PC-3 (cell line): ENCODE measurements around the gene OR6Q1. TPM values are rescaled to one million over a fixed set of nuclear protein-coding genes. Genes with fewer than 3 reads are reported as not detected.

Experiments used
- ATAC-seq: fragments of 200-7000 bp; cut with Tn5 transposase; 2 replicates; pipeline ENCODE4 v1.9.1; 2020; ENCODE audit warnings: mild to moderate bottlenecking, moderate library complexity
- BruUV-seq: library from RNA; stranded (reverse); fragments of 400-500 nt; replicated peaks from 2 replicates; lab custom pipeline; 2021; lab: Mats Ljungman, UMichigan
- CTCF ChIA-PET: fragments of 300-600 bp; sonication (Branson Sonifier 250); formaldehyde crosslinking; loops from one replicate; lab custom pipeline; 2022; ENCODE audit warnings: antibody characterized with exemption; lab: Charles Lee
- POLR2A ChIA-PET: fragments of 300-600 bp; sonication (Branson Sonifier 250); formaldehyde crosslinking; loops from one replicate; lab custom pipeline; 2022; ENCODE audit warnings: antibody characterized with exemption; ENCODE audit not compliant: unreplicated experiment; lab: Charles Lee
- DNase-seq: peaks from one replicate; pipeline ENCODE4 v3.0.0-alpha.2; 2015
- H2AFZ ChIP-seq: fragments of 300-600 bp; sonication (generic); 2 replicates; pipeline ENCODE4 v1.6.0; 2016; ENCODE audit warnings: antibody characterized with exemption, low read length
- H3F3A ChIP-seq: fragments of 300-600 bp; sonication (generic); one replicate; pipeline ENCODE4 v1.6.0; 2017; ENCODE audit warnings: antibody characterized with exemption, low read length, control low read depth, mild to moderate bottlenecking; ENCODE audit not compliant: unreplicated experiment
- H3K27ac ChIP-seq: fragments of 300-600 bp; sonication (generic); 2 replicates; pipeline ENCODE4 v1.5.1; 2016; ENCODE audit warnings: mild to moderate bottlenecking, low read length
- H3K27me3 ChIP-seq: fragments of 300-600 bp; sonication (generic); 2 replicates; pipeline ENCODE4 v1.6.1; 2016; ENCODE audit warnings: low read length, mixed read lengths
- H3K36me3 ChIP-seq: fragments of 300-600 bp; sonication (generic); 2 replicates; pipeline ENCODE4 v1.6.1; 2016; ENCODE audit warnings: low read depth, mixed run types, low read length, mixed read lengths
- H3K4me1 ChIP-seq: fragments of 300-600 bp; sonication (generic); 2 replicates; pipeline ENCODE4 v1.5.1; 2016; ENCODE audit warnings: low read length; ENCODE audit not compliant: insufficient read depth
- H3K4me2 ChIP-seq: fragments of 300-600 bp; sonication (generic); 2 replicates; pipeline ENCODE4 v1.6.0; 2016; ENCODE audit warnings: low read length
- H3K4me3 ChIP-seq: fragments of 300-600 bp; sonication (generic); 2 replicates; pipeline ENCODE4 v1.5.1; 2016; ENCODE audit warnings: mild to moderate bottlenecking, low read length, mixed read lengths
- H3K79me2 ChIP-seq: fragments of 300-600 bp; sonication (generic); 2 replicates; pipeline ENCODE4 v1.6.1; 2017; ENCODE audit warnings: low read length, mixed read lengths
- H3K9ac ChIP-seq: fragments of 300-600 bp; sonication (generic); 2 replicates; pipeline ENCODE4 v1.6.0; 2016; ENCODE audit warnings: mild to moderate bottlenecking, low read length
- H3K9me2 ChIP-seq: fragments of 300-600 bp; sonication (generic); replicated peaks from 2 replicates; pipeline ENCODE4 v1.6.1; 2016; ENCODE audit warnings: mixed run types, low read length, mixed read lengths
- H3K9me3 ChIP-seq: fragments of 300-600 bp; sonication (generic); 2 replicates; pipeline ENCODE4 v1.6.1; 2016; ENCODE audit warnings: low read length, mixed read lengths
- H4K20me1 ChIP-seq: fragments of 300-600 bp; sonication (generic); 2 replicates; pipeline ENCODE4 v1.6.1; 2016; ENCODE audit warnings: low read length, mixed read lengths
- EZH2 ChIP-seq: fragments of 300-600 bp; sonication (generic); IDR thresholded peaks from one replicate; pipeline ENCODE4 v1.6.1; 2017; ENCODE audit warnings: antibody characterized with exemption, mild to moderate bottlenecking, low read length; ENCODE audit not compliant: unreplicated experiment
- EZH2phosphoT487 ChIP-seq: fragments of 300-600 bp; sonication (generic); IDR thresholded peaks from 2 replicates; pipeline ENCODE4 v1.6.1; 2018; ENCODE audit warnings: mild to moderate bottlenecking, antibody characterized with exemption, low read length, borderline replicate concordance
- intact Hi-C: fragments of 100-400 bp; cut with micrococcal nuclease; formaldehyde crosslinking; loops from 2 replicates; pipeline ENCODE4 v1.9.0; 2023
- total RNA-seq: library from RNA; depleted of rRNA; stranded (reverse); fragments of >200 nt; gene quantifications from 2 replicates; pipeline ENCODE4 v1.2.3, GENCODE V29; 2014
- TF ChIP-seq, protein P1 (sequence below): fragments of 300-600 bp; sonication (generic); conservative IDR thresholded peaks from 2 replicates; pipeline ENCODE4 v1.5.1; 2017; ENCODE audit warnings: antibody characterized with exemption, low read depth, mild to moderate bottlenecking, low read length

Gene OR6Q1
- total RNA-seq, 1 experiment from 2014 or later = not detected

- ATAC-seq = no peak
- no peak for DNase-seq
- BruUV-seq = no TSS peak
- no peak overlapping the region for H2AFZ ChIP-seq
- intact Hi-C loops = no loop called here
- H3K4me1 ChIP-seq = no peaks in the 10 kb centered on the region
- H3K9me3 ChIP-seq = no peaks in the 10 kb centered on the region
- H3K9me2 ChIP-seq = no peaks in the 10 kb centered on the region
- H3K79me2 ChIP-seq = no peaks in the 10 kb centered on the region
- no peaks in the 10 kb centered on the region for H3F3A ChIP-seq
- POLR2A ChIA-PET = no interaction called here
- H3K4me3 ChIP-seq = no peak overlapping the region
- H3K36me3 ChIP-seq = no peaks in the 10 kb centered on the region
- no peak for TF ChIP-seq EZH2phosphoT487
- H3K27me3 ChIP-seq = peaks cover 49% of the 10 kb centered on the region
- no peak overlapping the region for H3K4me2 ChIP-seq
- CTCF ChIA-PET = no interaction called here
- H3K9ac ChIP-seq = no peak overlapping the region
- no peak overlapping the region for H3K27ac ChIP-seq
- no peaks in the 10 kb centered on the region for H4K20me1 ChIP-seq
Measured at GRCh38 chr11:58024601-58025091, 6.1 kb upstream of the OR6Q1 start.

GRCh38 chr11:58027341-58027740 lies 3.4 kb upstream of the OR6Q1 start:
- H3K9ac ChIP-seq = no peak overlapping the region
- no peaks in the 10 kb centered on the region for H3K36me3 ChIP-seq
- H3F3A ChIP-seq = no peaks in the 10 kb centered on the region
- no peak overlapping the region for H3K4me3 ChIP-seq
- ChIA-PET CTCF (no interaction called here), POLR2A (no interaction called here)
- peaks cover 33% of the 10 kb centered on the region for H3K27me3 ChIP-seq
- intact Hi-C loops = no loop called here
- no TSS peak for BruUV-seq
- no peaks in the 10 kb centered on the region for H3K9me3 ChIP-seq
- H3K4me1 ChIP-seq = no peaks in the 10 kb centered on the region
- H3K79me2 ChIP-seq = no peaks in the 10 kb centered on the region
- H3K4me2 ChIP-seq = no peak overlapping the region
- H2AFZ ChIP-seq = no peak overlapping the region
- H4K20me1 ChIP-seq = no peaks in the 10 kb centered on the region
- ATAC-seq (no peak), DNase-seq (no peak)
- no peaks in the 10 kb centered on the region for H3K9me2 ChIP-seq
- no peak overlapping the region for H3K27ac ChIP-seq
- TF ChIP-seq EZH2 (no peak), EZH2phosphoT487 (no peak)
- TF ChIP-seq, protein P1, sequence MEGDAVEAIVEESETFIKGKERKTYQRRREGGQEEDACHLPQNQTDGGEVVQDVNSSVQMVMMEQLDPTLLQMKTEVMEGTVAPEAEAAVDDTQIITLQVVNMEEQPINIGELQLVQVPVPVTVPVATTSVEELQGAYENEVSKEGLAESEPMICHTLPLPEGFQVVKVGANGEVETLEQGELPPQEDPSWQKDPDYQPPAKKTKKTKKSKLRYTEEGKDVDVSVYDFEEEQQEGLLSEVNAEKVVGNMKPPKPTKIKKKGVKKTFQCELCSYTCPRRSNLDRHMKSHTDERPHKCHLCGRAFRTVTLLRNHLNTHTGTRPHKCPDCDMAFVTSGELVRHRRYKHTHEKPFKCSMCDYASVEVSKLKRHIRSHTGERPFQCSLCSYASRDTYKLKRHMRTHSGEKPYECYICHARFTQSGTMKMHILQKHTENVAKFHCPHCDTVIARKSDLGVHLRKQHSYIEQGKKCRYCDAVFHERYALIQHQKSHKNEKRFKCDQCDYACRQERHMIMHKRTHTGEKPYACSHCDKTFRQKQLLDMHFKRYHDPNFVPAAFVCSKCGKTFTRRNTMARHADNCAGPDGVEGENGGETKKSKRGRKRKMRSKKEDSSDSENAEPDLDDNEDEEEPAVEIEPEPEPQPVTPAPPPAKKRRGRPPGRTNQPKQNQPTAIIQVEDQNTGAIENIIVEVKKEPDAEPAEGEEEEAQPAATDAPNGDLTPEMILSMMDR = no peak

- Histone ChIP-seq H3K9ac (no peak overlapping the region), H3K79me2 (no peaks in the 10 kb centered on the region), H3K9me2 (no peaks in the 10 kb centered on the region), H4K20me1 (no peaks in the 10 kb centered on the region), H3K4me2 (no peak overlapping the region), H3K36me3 (no peaks in the 10 kb centered on the region), H3K27me3 (peaks cover 28% of the 10 kb centered on the region; the same call in 1 of the 2 replicates), H3K9me3 (no peaks in the 10 kb centered on the region), H3K4me1 (no peaks in the 10 kb centered on the region), H2AFZ (no peak overlapping the region), H3K4me3 (no peak overlapping the region), H3F3A (no peaks in the 10 kb centered on the region), H3K27ac (no peak overlapping the region)
- no peak for ATAC-seq
- no TSS peak for BruUV-seq
- ChIA-PET CTCF (no interaction called here), POLR2A (no interaction called here)
- intact Hi-C loops = no loop called here
- no peak for TF ChIP-seq EZH2phosphoT487
- TF ChIP-seq, protein P1 = no peak
- TF ChIP-seq EZH2 = no peak
- no peak for DNase-seq
Measured at GRCh38 chr11:58028687-58029411, 1.9 kb upstream of the OR6Q1 start.
